SK-N-SH (cell line): ENCODE data around the gene JMJD6. TPM values are rescaled to one million over a fixed set of nuclear protein-coding genes. Genes with fewer than 3 reads are reported as not detected.

ENCODE experiments used
- CTCF ChIA-PET: fragments of 300-600, 350-600 bp; formaldehyde crosslinking; extraction: SDS; loops from one replicate; lab custom pipeline; 2021; lab: Yijun Ruan, JAX
- POLR2A ChIA-PET: fragments of 350-600 bp; sonication (Branson Sonifier 250); formaldehyde crosslinking; extraction: SDS; loops from one replicate; lab custom pipeline; 2020; ENCODE audit warnings: antibody characterized with exemption, inconsistent platforms; lab: Yijun Ruan, JAX
- DNase-seq: peaks from one replicate; pipeline ENCODE4 v3.0.0; 2012
- H2AFZ ChIP-seq: fragments of 200-600 bp; sonication (generic); 2 replicates; pipeline ENCODE4 v1.8.1; 2016; ENCODE audit warnings: antibody characterized with exemption, mild to moderate bottlenecking, low read depth
- H3F3A ChIP-seq: fragments of 200-600 bp; sonication (generic); replicated peaks from 2 replicates; pipeline ENCODE3; 2016; ENCODE audit warnings: antibody characterized with exemption, mild to moderate bottlenecking; ENCODE audit not compliant: insufficient read depth
- H3K27ac ChIP-seq, 2 experiments: fragments of 200-500 bp in 1 of 2; fragments of 200-600 bp in 1 of 2; sonication (Bioruptor generic) in 1 of 2; sonication (generic), shearing (Covaris generic) in 1 of 2; 2 replicates each; pipeline versions ENCODE4 v1.5.1 to v1.6.1; 2014 to 2016; ENCODE audit warnings: low read depth in 2 of 2, inconsistent platforms in 1 of 2, low read length in 1 of 2, mild to moderate bottlenecking in 1 of 2, mixed read lengths in 1 of 2
- H3K27me3 ChIP-seq: fragments of 200-600 bp; sonication (generic), shearing (Covaris generic); 2 replicates; pipeline ENCODE4 v1.6.1; 2016; ENCODE audit warnings: mixed run types; ENCODE audit not compliant: insufficient read depth
- H3K36me3 ChIP-seq, 2 experiments: fragments of 200-500 bp in 1 of 2; fragments of 200-600 bp in 1 of 2; sonication (Bioruptor generic) in 1 of 2; sonication (generic) in 1 of 2; replicated peaks in 1 of 2; 2 replicates each; pipeline versions ENCODE3 to v1.5.1; 2014 to 2016; ENCODE audit warnings: low read length in 1 of 2, mild to moderate bottlenecking in 1 of 2; ENCODE audit not compliant: insufficient read depth in 2 of 2, control insufficient read depth in 1 of 2
- H3K4me1 ChIP-seq, 2 experiments: fragments of 200-500 bp in 1 of 2; fragments of 200-600 bp in 1 of 2; sonication (Bioruptor generic) in 1 of 2; sonication (generic), shearing (Covaris generic) in 1 of 2; 2 replicates each; pipeline versions ENCODE4 v1.5.1 to v1.6.1; 2014 to 2016; ENCODE audit warnings: low read depth in 1 of 2, low read length in 1 of 2, mixed run types in 1 of 2; ENCODE audit not compliant: insufficient read depth in 2 of 2, control insufficient read depth in 1 of 2
- H3K4me2 ChIP-seq: fragments of 200-600 bp; sonication (generic), shearing (Covaris generic); 2 replicates; pipeline ENCODE4 v1.6.1; 2017; ENCODE audit warnings: mixed run types
- H3K4me3 ChIP-seq, 2 experiments: fragments of 200-500 bp in 1 of 2; fragments of 200-600 bp in 1 of 2; sonication (Bioruptor generic) in 1 of 2; sonication (generic), shearing (Covaris generic) in 1 of 2; 2 replicates each; pipeline versions ENCODE4 v1.5.1 to v1.8.1; 2014 to 2016; ENCODE audit warnings: low read depth in 2 of 2, inconsistent platforms in 1 of 2, low read length in 1 of 2, mild to moderate bottlenecking in 1 of 2, mixed read lengths in 1 of 2, moderate library complexity in 1 of 2
- H3K79me2 ChIP-seq: fragments of 200-600 bp; sonication (generic); 2 replicates; pipeline ENCODE4 v1.8.1; 2017; ENCODE audit warnings: mild to moderate bottlenecking; ENCODE audit not compliant: insufficient read depth
- H3K9ac ChIP-seq: fragments of 200-600 bp; sonication (generic); 2 replicates; pipeline ENCODE4 v1.6.1; 2017; ENCODE audit warnings: mixed run types
- H3K9me2 ChIP-seq: fragments of 200-600 bp; sonication (generic); 2 replicates; pipeline ENCODE4 v1.6.1; 2017; ENCODE audit warnings: mixed run types
- H3K9me3 ChIP-seq: fragments of 200-600 bp; sonication (generic); 2 replicates; pipeline ENCODE4 v1.6.1; 2017; ENCODE audit warnings: mixed run types, mild to moderate bottlenecking, moderate library complexity
- H4K20me1 ChIP-seq: fragments of 200-600 bp; sonication (generic); 2 replicates; pipeline ENCODE4 v1.6.1; 2017; ENCODE audit warnings: mild to moderate bottlenecking, mixed run types; ENCODE audit not compliant: insufficient read depth
- CTCF ChIP-seq: fragments of 200-600 bp; sonication (generic); IDR thresholded peaks from 2 replicates; pipeline ENCODE4 v1.6.1; 2017; ENCODE audit warnings: antibody characterized with exemption, mild to moderate bottlenecking, moderate library complexity
- ELF1 ChIP-seq: IDR thresholded peaks from 2 replicates; pipeline ENCODE4 v1.4.0; 2012
- EP300 ChIP-seq, 2 experiments: IDR thresholded peaks; 2 replicates each; pipeline versions ENCODE4 v1.4.0 to v1.6.1; 2012; ENCODE audit warnings: borderline replicate concordance in 1 of 2, low read depth in 1 of 2, low read length in 1 of 2
- MXI1 ChIP-seq: IDR thresholded peaks from 2 replicates; pipeline ENCODE4 v1.6.1; 2012; ENCODE audit warnings: mild to moderate bottlenecking, low read depth, low read length, improper control_type of control experiment
- RCOR1 ChIP-seq: fragments of 150-350 bp; IDR thresholded peaks from 2 replicates; pipeline ENCODE4 v1.6.1; 2017; ENCODE audit warnings: antibody characterized with exemption, low read length
- REST ChIP-seq: IDR thresholded peaks from 2 replicates; pipeline ENCODE4 v1.6.1; 2012; ENCODE audit warnings: mild to moderate bottlenecking, low read depth, low read length, moderate library complexity
- RFX5 ChIP-seq: IDR thresholded peaks from 2 replicates; pipeline ENCODE4 v1.6.1; 2012; ENCODE audit warnings: mild to moderate bottlenecking, improper control_type of control experiment, low read length
- RXRA ChIP-seq: IDR thresholded peaks from 2 replicates; pipeline ENCODE4 v1.4.0; 2012; ENCODE audit warnings: low read depth, mild to moderate bottlenecking, borderline replicate concordance
- SMC3 ChIP-seq: IDR thresholded peaks from 2 replicates; pipeline ENCODE4 v1.6.1; 2012; ENCODE audit warnings: low read depth, low read length, improper control_type of control experiment
- TAF1 ChIP-seq: IDR thresholded peaks from 2 replicates; pipeline ENCODE4 v1.6.1; 2012; ENCODE audit warnings: low read depth, mild to moderate bottlenecking, low read length, moderate library complexity, borderline replicate concordance
- TCF12 ChIP-seq: IDR thresholded peaks from 2 replicates; pipeline ENCODE4 v1.4.0; 2012
- WGBS: methylation state at CpG from one replicate; pipeline ENCODE4 v1.1.6; 2017; ENCODE audit warnings: low lambda C conversion rate; 5-methylcytosine and 5-hydroxymethylcytosine counted together
- polyA plus RNA-seq, 3 experiments: library from polyadenylated mRNA; depleted of rRNA; stranded (reverse); fragments of >200 nt; gene quantifications; 2 replicates each; pipeline ENCODE4 v1.2.3, GENCODE V29; 2012
- TF ChIP-seq, protein P1 (sequence below): IDR thresholded peaks from 2 replicates; pipeline ENCODE4 v1.4.0; 2012; ENCODE audit warnings: low read depth

JMJD6 gene
- polyA plus RNA-seq, 1 of the 3 experiments (the other 2 are of a cell fraction) = 23.3 TPM

- TF ChIP-seq REST = no peak
- TF ChIP-seq RCOR1 = no peak
- no peak for TF ChIP-seq MXI1
- no peak for TF ChIP-seq TCF12
- TF ChIP-seq ELF1 = no peak
- TF ChIP-seq RFX5 = no peak
- TF ChIP-seq SMC3 = no peak
Observed at GRCh38 chr17:76689859-76690258, 36.5 kb downstream of the JMJD6 start (continued).

- Histone ChIP-seq H3K9me2 (no peaks in the 10 kb centered on the region), H3K9ac (no peak overlapping the region), H3K9me3 (no peaks in the 10 kb centered on the region), H3F3A (peaks cover under 1% of the 10 kb centered on the region), H3K4me2 (no peak overlapping the region), H3K36me3 (peaks cover 7 to 27% of the 10 kb centered on the region in 2 experiments), H3K79me2 (peaks cover 46% of the 10 kb centered on the region), H3K4me3 (no peak overlapping the region), H4K20me1 (peaks cover 25% of the 10 kb centered on the region), H3K27ac (no peak overlapping the region), H3K4me1 (peaks cover 0 to 16% of the 10 kb centered on the region in 2 experiments; a peak in 1 of 4 replicates), H3K27me3 (no peaks in the 10 kb centered on the region), H2AFZ (no peak overlapping the region)
- DNase-seq = no peak
- ChIA-PET CTCF (interaction anchor here (0.6 to 12.2 kb wide), 7 partner anchors 13 to 379 kb away, joined by 3 to 255 read pairs (median 3); partner anchors contain the start of gene MXRA7), POLR2A (interaction anchor here (1.1 to 2.3 kb wide), 3 partner anchors 9 to 142 kb away, joined by 3 to 8 read pairs (median 7); no protein-coding TSS in a partner anchor)
- TF ChIP-seq, protein P1, sequence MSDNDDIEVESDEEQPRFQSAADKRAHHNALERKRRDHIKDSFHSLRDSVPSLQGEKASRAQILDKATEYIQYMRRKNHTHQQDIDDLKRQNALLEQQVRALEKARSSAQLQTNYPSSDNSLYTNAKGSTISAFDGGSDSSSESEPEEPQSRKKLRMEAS = no peak
- no peak for TF ChIP-seq EP300 (IDR thresholded peaks at IDR 0.05; ENCODE audit: borderline replicate concordance in 1 of 2, low read depth in 1 of 2, low read length in 1 of 2)
- no peak for TF ChIP-seq TAF1
- no peak for TF ChIP-seq RCOR1
- no peak for TF ChIP-seq RXRA
- TF ChIP-seq CTCF = no peak
- 83% methylated on average over 11 of the region's 11 CpGs for WGBS
Observed at GRCh38 chr17:76688165-76688622, 38.2 kb downstream of the JMJD6 start.
